Lower leg skin (tissue), 3 donors: ENCODE results near the gene JKAMP.

Experiments used
- CTCF ChIP-seq, 3 donors: fragments of 450-650 bp; IDR thresholded peaks; one replicate each; pipeline ENCODE4 v1.5.1; 2016; ENCODE audit warnings: antibody characterized with exemption in 3 of 3, mild to moderate bottlenecking in 3 of 3, moderate library complexity in 2 of 3
- POLR2A ChIP-seq, 2 donors: fragments of 450-650 bp; IDR thresholded peaks; one replicate each; pipeline ENCODE4 v1.6.1; 2016 to 2017; ENCODE audit warnings: antibody characterized with exemption in 2 of 2, mild to moderate bottlenecking in 1 of 2, moderate library complexity in 1 of 2

- TF ChIP-seq CTCF (IDR thresholded peaks at IDR 0.05): no peak
- no peak for TF ChIP-seq POLR2A (IDR thresholded peaks at IDR 0.05)
Measured at GRCh38 chr14:59463787-59464485, 20.4 kb upstream of the JKAMP start.
